ENCODE measurements around the gene KCTD10. TPM values are rescaled to one million over a fixed set of nuclear protein-coding genes. Genes with fewer than 3 reads are reported as not detected.

The KCTD10 gene
- total RNA-seq, 4 donors from 2014 or later = 31.5 to 62.8 (median 46.5) TPM

- H3K4me1 ChIP-seq = peaks cover 0 to 27% (median 19%) of the 10 kb centered on the region in 3 donors
- H3K36me3 ChIP-seq = peaks cover 43 to 99% (median 43%) of the 10 kb centered on the region in 3 donors
- 64 to 94% methylated on average over 2 to 9 of the region's 23 CpGs for WGBS, 2 donors
- no peak overlapping the region for H3K4me3 ChIP-seq
- no peaks in the 10 kb centered on the region for H3K27me3 ChIP-seq
- H3K27ac ChIP-seq = peak overlapping the region in 3 of 4 donors; percentile 12 to 45 (median 15)
- intact Hi-C loops (cut with DNase I) = no loop called here
- TF ChIP-seq CTCF (IDR thresholded peaks at IDR 0.05) = no peak
- no peak for TF ChIP-seq POLR2A (IDR thresholded peaks at IDR 0.05)
- no peaks in the 10 kb centered on the region for H3K9me3 ChIP-seq
- DNase-seq = no peak
Measured at GRCh38 chr12:109451400-109451799, 25.7 kb downstream of the KCTD10 start.

GRCh38 chr12:109450980-109451379 is 26.1 kb downstream of the KCTD10 start:
- DNase-seq = no peak
- Histone ChIP-seq H3K9me3 (no peaks in the 10 kb centered on the region), H3K4me3 (no peak overlapping the region), H3K4me1 (peaks cover 0 to 27% (median 19%) of the 10 kb centered on the region in 3 donors), H3K36me3 (peaks cover 39 to 99% (median 43%) of the 10 kb centered on the region in 3 donors), H3K27me3 (no peaks in the 10 kb centered on the region), H3K27ac (peak overlapping the region in 2 of 4 donors; percentile 15 to 40)
- no peak for TF ChIP-seq CTCF (IDR thresholded peaks at IDR 0.05)
- TF ChIP-seq POLR2A (IDR thresholded peaks at IDR 0.05) = no peak
- WGBS, 2 donors = 52 to 64% methylated on average over 4 of the region's 4 CpGs
- intact Hi-C loops (cut with DNase I) = no loop called here

- Histone ChIP-seq H3K36me3 (peaks cover 33 to 96% (median 34%) of the 10 kb centered on the region in 3 donors), H3K4me1 (peaks cover 0 to 27% (median 19%) of the 10 kb centered on the region in 3 donors), H3K27me3 (no peaks in the 10 kb centered on the region), H3K4me3 (no peak overlapping the region), H3K9me3 (no peaks in the 10 kb centered on the region), H3K27ac (peak overlapping the region in 3 of 4 donors; percentile 15 to 40 (median 23))
- TF ChIP-seq POLR2A (IDR thresholded peaks at IDR 0.05) = no peak
- no peak for TF ChIP-seq CTCF (IDR thresholded peaks at IDR 0.05)
- WGBS, 2 donors = 76 to 77% methylated on average over 8 to 15 of the region's 16 CpGs
- intact Hi-C loops (cut with DNase I) = no loop called here
- no peak for DNase-seq
Measured at GRCh38 chr12:109449845-109450532, 27.1 kb downstream of the KCTD10 start.

GRCh38 chr12:109448707-109449390 is 28.3 kb downstream of the KCTD10 start:
- no peak overlapping the region for H3K4me3 ChIP-seq
- H3K27me3 ChIP-seq = no peaks in the 10 kb centered on the region
- 91 to 95% methylated on average over 8 of the region's 8 CpGs for WGBS, 2 donors
- H3K4me1 ChIP-seq = peaks cover 0 to 38% (median 19%) of the 10 kb centered on the region in 3 donors
- TF ChIP-seq CTCF (IDR thresholded peaks at IDR 0.05) (no peak), POLR2A (IDR thresholded peaks at IDR 0.05) (no peak)
- DNase-seq = no peak
- intact Hi-C loops (cut with DNase I) = no loop called here
- no peaks in the 10 kb centered on the region for H3K9me3 ChIP-seq
- peaks cover 24 to 88% (median 24%) of the 10 kb centered on the region in 3 donors for H3K36me3 ChIP-seq
- H3K27ac ChIP-seq = peak overlapping the region in 3 of 4 donors; percentile 1 to 15 (median 10)

GRCh38 chr12:109448272-109448671 is 28.8 kb downstream of the KCTD10 start:
- H3K4me3 ChIP-seq = no peak overlapping the region
- H3K4me1 ChIP-seq = peaks cover 0 to 41% (median 19%) of the 10 kb centered on the region in 3 donors
- intact Hi-C loops (cut with DNase I) = no loop called here
- DNase-seq = no peak
- peaks cover 18 to 83% (median 18%) of the 10 kb centered on the region in 3 donors for H3K36me3 ChIP-seq
- peak overlapping the region in 3 of 4 donors; percentile 1 to 15 (median 10) for H3K27ac ChIP-seq
- WGBS, 2 donors = 83 to 89% methylated on average over 5 of the region's 5 CpGs
- TF ChIP-seq POLR2A (IDR thresholded peaks at IDR 0.05) (no peak), CTCF (IDR thresholded peaks at IDR 0.05) (no peak)
- no peaks in the 10 kb centered on the region for H3K9me3 ChIP-seq
- no peaks in the 10 kb centered on the region for H3K27me3 ChIP-seq
